ENCODE results near the gene TVP23C. TPM values are rescaled to one million over a fixed set of nuclear protein-coding genes. Genes with fewer than 3 reads are reported as not detected.
"Not testable (repeated sequence)": the region's sequence is repeated elsewhere in the genome, so short reads cannot be mapped to it uniquely, and the experiment has no call there.

TVP23C gene
- polyA plus RNA-seq, 1 donor, result 13.4 TPM

- not testable (repeated sequence) for H3K9me3 ChIP-seq (ENCODE audit: control insufficient read depth, low read depth, low read length); H3K36me3 ChIP-seq (ENCODE audit: control insufficient read depth, insufficient read depth, low read length); H3K27ac ChIP-seq (ENCODE audit: low read length); H3K4me3 ChIP-seq (ENCODE audit: low read length); H3K4me1 ChIP-seq (ENCODE audit: control insufficient read depth, insufficient read depth, low read length); H3K27me3 ChIP-seq (ENCODE audit: control insufficient read depth, insufficient read depth, low read length)
- WGBS (ENCODE audit: insufficient coverage, low lambda C conversion rate), result 50% methylated on average over 2 of the region's 8 CpGs
- DNase-seq, result peak; percentile 27 to 28
These were observed 36.7 kb downstream of the TVP23C start for GRCh38 chr17:15526292-15527218.

GRCh38 chr17:15524990-15525985 is 38.0 kb downstream of the TVP23C start:
- not testable (repeated sequence) for DNase-seq; H3K4me1 ChIP-seq (ENCODE audit: control insufficient read depth, insufficient read depth, low read length); H3K9me3 ChIP-seq (ENCODE audit: control insufficient read depth, low read depth, low read length); H3K27me3 ChIP-seq (ENCODE audit: control insufficient read depth, insufficient read depth, low read length); H3K27ac ChIP-seq (ENCODE audit: low read length); H3K36me3 ChIP-seq (ENCODE audit: control insufficient read depth, insufficient read depth, low read length); H3K4me3 ChIP-seq (ENCODE audit: low read length)
- WGBS (ENCODE audit: insufficient coverage, low lambda C conversion rate), result no CpG with 5 or more reads among the region's 12 CpGs

GRCh38 chr17:15516150-15516549 is 47.1 kb downstream of the TVP23C start:
- H3K9me3 ChIP-seq (ENCODE audit: control insufficient read depth, low read depth, low read length), result no peaks in the 10 kb centered on the region
- peaks cover 11% of the 10 kb centered on the region for H3K4me1 ChIP-seq (ENCODE audit: control insufficient read depth, insufficient read depth, low read length)
- no peak overlapping the region for H3K4me3 ChIP-seq (ENCODE audit: low read length)
- 100% methylated on average over 4 of the region's 8 CpGs for WGBS (ENCODE audit: insufficient coverage, low lambda C conversion rate)
- peaks cover 28% of the 10 kb centered on the region for H3K36me3 ChIP-seq (ENCODE audit: control insufficient read depth, insufficient read depth, low read length)
- H3K27me3 ChIP-seq (ENCODE audit: control insufficient read depth, insufficient read depth, low read length), result no peaks in the 10 kb centered on the region
- no peak for DNase-seq
- H3K27ac ChIP-seq (ENCODE audit: low read length), result no peak overlapping the region

- peaks cover 33% of the 10 kb centered on the region for H3K36me3 ChIP-seq (ENCODE audit: control insufficient read depth, insufficient read depth, low read length)
- no peaks in the 10 kb centered on the region for H3K27me3 ChIP-seq (ENCODE audit: control insufficient read depth, insufficient read depth, low read length)
- H3K9me3 ChIP-seq (ENCODE audit: control insufficient read depth, low read depth, low read length), result no peaks in the 10 kb centered on the region
- H3K4me3 ChIP-seq (ENCODE audit: low read length), result no peak overlapping the region
- peaks cover 11% of the 10 kb centered on the region for H3K4me1 ChIP-seq (ENCODE audit: control insufficient read depth, insufficient read depth, low read length)
- WGBS (ENCODE audit: insufficient coverage, low lambda C conversion rate), result 8% methylated on average over 2 of the region's 2 CpGs
- H3K27ac ChIP-seq (ENCODE audit: low read length), result no peak overlapping the region
- peak in 1 of 2 donors; percentile 31 for DNase-seq
These were observed 48.8 kb downstream of the TVP23C start for GRCh38 chr17:15514469-15514868.

- DNase-seq, result peak in 1 of 2 donors; percentile 14
- no peak overlapping the region for H3K4me3 ChIP-seq (ENCODE audit: low read length)
- peaks cover 11% of the 10 kb centered on the region for H3K4me1 ChIP-seq (ENCODE audit: control insufficient read depth, insufficient read depth, low read length)
- H3K36me3 ChIP-seq (ENCODE audit: control insufficient read depth, insufficient read depth, low read length), result peaks cover 37% of the 10 kb centered on the region
- no peaks in the 10 kb centered on the region for H3K9me3 ChIP-seq (ENCODE audit: control insufficient read depth, low read depth, low read length)
- WGBS (ENCODE audit: insufficient coverage, low lambda C conversion rate), result 5% methylated on average over 3 of the region's 9 CpGs
- no peak overlapping the region for H3K27ac ChIP-seq (ENCODE audit: low read length)
- no peaks in the 10 kb centered on the region for H3K27me3 ChIP-seq (ENCODE audit: control insufficient read depth, insufficient read depth, low read length)
These were observed 49.3 kb downstream of the TVP23C start for GRCh38 chr17:15513856-15514459.

GRCh38 chr17:15513058-15513791 is 50.1 kb downstream of the TVP23C start:
- Histone ChIP-seq H3K27ac (ENCODE audit: low read length) (no peak overlapping the region), H3K4me3 (ENCODE audit: low read length) (no peak overlapping the region), H3K9me3 (ENCODE audit: control insufficient read depth, low read depth, low read length) (no peaks in the 10 kb centered on the region), H3K36me3 (ENCODE audit: control insufficient read depth, insufficient read depth, low read length) (peaks cover 37% of the 10 kb centered on the region), H3K27me3 (ENCODE audit: control insufficient read depth, insufficient read depth, low read length) (no peaks in the 10 kb centered on the region), H3K4me1 (ENCODE audit: control insufficient read depth, insufficient read depth, low read length) (peaks cover 11% of the 10 kb centered on the region)
- 100% methylated on average over 1 of the region's 6 CpGs for WGBS (ENCODE audit: insufficient coverage, low lambda C conversion rate)
- DNase-seq, result peak in 1 of 2 donors; percentile 1

- Histone ChIP-seq H3K36me3 (ENCODE audit: control insufficient read depth, insufficient read depth, low read length) (peaks cover 38% of the 10 kb centered on the region), H3K27me3 (ENCODE audit: control insufficient read depth, insufficient read depth, low read length) (no peaks in the 10 kb centered on the region), H3K27ac (ENCODE audit: low read length) (no peak overlapping the region), H3K9me3 (ENCODE audit: control insufficient read depth, low read depth, low read length) (no peaks in the 10 kb centered on the region), H3K4me1 (ENCODE audit: control insufficient read depth, insufficient read depth, low read length) (peaks cover 11% of the 10 kb centered on the region), H3K4me3 (ENCODE audit: low read length) (no peak overlapping the region)
- no CpG with 5 or more reads among the region's 4 CpGs for WGBS (ENCODE audit: insufficient coverage, low lambda C conversion rate)
- no peak for DNase-seq
These were observed 51.1 kb downstream of the TVP23C start for GRCh38 chr17:15512071-15512709.

GRCh38 chr17:15511142-15511541 is 52.1 kb downstream of the TVP23C start:
- Histone ChIP-seq H3K27me3 (ENCODE audit: control insufficient read depth, insufficient read depth, low read length) (no peaks in the 10 kb centered on the region), H3K4me3 (ENCODE audit: low read length) (no peak overlapping the region), H3K27ac (ENCODE audit: low read length) (no peak overlapping the region), H3K9me3 (ENCODE audit: control insufficient read depth, low read depth, low read length) (no peaks in the 10 kb centered on the region), H3K36me3 (ENCODE audit: control insufficient read depth, insufficient read depth, low read length) (peaks cover 33% of the 10 kb centered on the region), H3K4me1 (ENCODE audit: control insufficient read depth, insufficient read depth, low read length) (peaks cover 11% of the 10 kb centered on the region)
- no CpG with 5 or more reads among the region's 2 CpGs for WGBS (ENCODE audit: insufficient coverage, low lambda C conversion rate)
- peak in 1 of 2 donors; percentile 25 for DNase-seq

- H3K27me3 ChIP-seq (ENCODE audit: control insufficient read depth, insufficient read depth, low read length), result no peaks in the 10 kb centered on the region
- H3K27ac ChIP-seq (ENCODE audit: low read length), result no peak overlapping the region
- H3K9me3 ChIP-seq (ENCODE audit: control insufficient read depth, low read depth, low read length), result no peaks in the 10 kb centered on the region
- DNase-seq, result no peak
- peaks cover 25% of the 10 kb centered on the region for H3K36me3 ChIP-seq (ENCODE audit: control insufficient read depth, insufficient read depth, low read length)
- peaks cover 11% of the 10 kb centered on the region for H3K4me1 ChIP-seq (ENCODE audit: control insufficient read depth, insufficient read depth, low read length)
- no CpG with 5 or more reads among the region's 3 CpGs for WGBS (ENCODE audit: insufficient coverage, low lambda C conversion rate)
- H3K4me3 ChIP-seq (ENCODE audit: low read length), result no peak overlapping the region
These were observed 52.9 kb downstream of the TVP23C start for GRCh38 chr17:15510361-15510760.

Data from large intestine (tissue), 3 donors.